ENCODE results near the gene TTYH3. TPM values are rescaled to one million over a fixed set of nuclear protein-coding genes. Genes with fewer than 3 reads are reported as not detected.
"Not testable (repeated sequence)": the region's sequence is repeated elsewhere in the genome, so short reads cannot be mapped to it uniquely, and the experiment has no call there.

Gene TTYH3
- total RNA-seq, 1 donor from 2014 or later: 38.6 TPM

GRCh38 chr7:2673934-2674333 is 42.1 kb downstream of the TTYH3 start:
- DNase-seq (ENCODE audit: low spot score) (no peak), ATAC-seq (no peak)
- intact Hi-C loops (cut with DNase I): no loop called here

- intact Hi-C loops (cut with DNase I): no loop called here
- ATAC-seq (no peak), DNase-seq (ENCODE audit: low spot score) (no peak)
Observed at GRCh38 chr7:2675256-2675764, 43.5 kb downstream of the TTYH3 start.

- ATAC-seq; intact Hi-C loops (cut with DNase I); DNase-seq (ENCODE audit: low spot score): not testable (repeated sequence)
Observed at GRCh38 chr7:2676576-2676975, 44.8 kb downstream of the TTYH3 start.

- DNase-seq (ENCODE audit: low spot score); intact Hi-C loops (cut with DNase I); ATAC-seq: not testable (repeated sequence)
Observed at GRCh38 chr7:2678454-2678853, 46.7 kb downstream of the TTYH3 start.

GRCh38 chr7:2679135-2680127 is 47.6 kb downstream of the TTYH3 start:
- ATAC-seq; intact Hi-C loops (cut with DNase I); DNase-seq (ENCODE audit: low spot score): not testable (repeated sequence)

GRCh38 chr7:2680256-2680655 is 48.5 kb downstream of the TTYH3 start:
- no peak for DNase-seq (ENCODE audit: low spot score)
- intact Hi-C loops (cut with DNase I): no loop called here
- no peak for ATAC-seq

- ATAC-seq (peak; percentile 88), DNase-seq (ENCODE audit: low spot score) (peak; percentile 92)
- intact Hi-C loops (cut with DNase I): no loop called here
Observed at GRCh38 chr7:2680792-2681490, 49.2 kb downstream of the TTYH3 start.

GRCh38 chr7:2681929-2682799 is 50.4 kb downstream of the TTYH3 start:
- DNase-seq (ENCODE audit: low spot score): no peak
- intact Hi-C loops (cut with DNase I): no loop called here
- ATAC-seq: no peak

GRCh38 chr7:2684501-2684900 is 52.7 kb downstream of the TTYH3 start:
- intact Hi-C loops (cut with DNase I): no loop called here
- ATAC-seq (no peak), DNase-seq (ENCODE audit: low spot score) (no peak)

- intact Hi-C loops (cut with DNase I): no loop called here
- ATAC-seq (no peak), DNase-seq (ENCODE audit: low spot score) (no peak)
Observed at GRCh38 chr7:2686101-2686500, 54.3 kb downstream of the TTYH3 start.

GRCh38 chr7:2687338-2687869 is 55.6 kb downstream of the TTYH3 start:
- ATAC-seq: no peak
- intact Hi-C loops (cut with DNase I): no loop called here

GRCh38 chr7:2687881-2688318 is 56.1 kb downstream of the TTYH3 start, which contains the start of gene AMZ1:
Gene AMZ1, plus strand, starts transcription at chr7:2688202. Its CDS starts 12,250 bp downstream, at chr7:2700452.
- DNase-seq (ENCODE audit: low spot score) (no peak), ATAC-seq (peak; percentile 47)
- intact Hi-C loops (cut with DNase I): no loop called here

More at GRCh38 chr7:2687338-2687869, 55.6 kb downstream of the TTYH3 start:
- DNase-seq (ENCODE audit: low spot score): no peak

- DNase-seq (ENCODE audit: low spot score) (no peak), ATAC-seq (no peak)
- intact Hi-C loops (cut with DNase I): no loop called here
Observed at GRCh38 chr7:2688409-2689342, 56.9 kb downstream of the TTYH3 start.

- ATAC-seq (no peak), DNase-seq (ENCODE audit: low spot score) (no peak)
- intact Hi-C loops (cut with DNase I): no loop called here
Observed at GRCh38 chr7:2689343-2689847, 57.6 kb downstream of the TTYH3 start.

- no peak for DNase-seq (ENCODE audit: low spot score)
- intact Hi-C loops (cut with DNase I): no loop called here
- no peak for ATAC-seq
Observed at GRCh38 chr7:2689951-2690705, 58.3 kb downstream of the TTYH3 start.

GRCh38 chr7:2691011-2691707 is 59.4 kb downstream of the TTYH3 start:
- no peak for ATAC-seq
- intact Hi-C loops (cut with DNase I): no loop called here
- DNase-seq (ENCODE audit: low spot score): no peak
